ACHN (cell line): Measurements from ENCODE around the gene LGR6.
"Not testable (repeated sequence)": the region's sequence is repeated elsewhere in the genome, so short reads cannot be mapped to it uniquely, and the experiment has no call there.

Source experiments
- DNase-seq: peaks from one replicate; pipeline ENCODE4 v3.0.0-alpha.2; 2015
- in situ Hi-C: cut with HindIII; loops from 2 replicates; pipeline ENCODE4 v1.10.0; 2017; ENCODE audit warnings: low sequenced_read_pairs, low pct_ligation_motif_present, low pct_unique_long_range_greater_than_20kb

Gene LGR6

GRCh38 chr1:202191391-202191790, 2.2 kb upstream of the LGR6 start:
- DNase-seq, in situ Hi-C loops: not testable (repeated sequence)

DNA sequence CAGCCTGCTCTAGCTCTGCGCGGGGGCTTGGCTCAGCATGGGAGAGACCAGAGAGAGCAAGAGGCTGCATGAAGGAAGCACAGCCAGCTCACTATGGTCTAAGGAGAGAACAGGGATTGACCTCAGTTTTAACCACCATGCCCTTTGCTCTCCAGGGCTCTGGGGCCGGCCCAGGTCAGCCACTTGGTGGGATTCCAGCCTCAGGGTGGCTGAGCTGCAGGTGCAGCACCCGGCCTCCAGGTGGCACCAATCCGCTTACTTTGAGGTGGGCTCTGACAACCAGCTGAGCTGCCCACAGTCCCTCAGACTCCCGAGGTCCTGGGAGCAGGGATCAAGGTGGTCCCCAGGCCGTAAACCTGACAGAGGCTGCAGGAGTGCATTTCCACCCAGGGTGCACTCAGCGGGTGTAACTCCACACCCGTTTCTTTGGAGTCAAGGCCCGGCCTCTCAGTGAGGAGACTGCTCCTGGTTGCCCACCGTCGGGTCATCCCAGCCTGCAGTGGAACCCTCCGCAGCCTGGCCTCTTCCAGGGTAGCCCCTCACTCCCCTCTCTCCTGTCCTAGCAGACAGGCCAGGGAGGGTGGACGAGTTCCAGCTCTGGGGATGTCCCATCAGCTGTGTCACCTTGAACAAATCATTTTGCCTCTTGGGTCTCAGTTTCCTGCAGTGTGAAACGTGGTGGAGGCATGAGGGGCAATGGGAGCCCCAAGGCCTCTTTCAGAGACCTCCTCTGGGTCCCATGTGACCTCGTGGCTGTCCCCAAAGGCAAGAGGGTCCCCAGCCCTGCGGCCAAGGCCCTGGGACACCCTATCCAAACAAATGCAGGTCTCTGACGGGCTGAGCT, 607 bp upstream of the LGR6 start:
- in situ Hi-C loops = no loop called here
- peak; percentile 57 for DNase-seq

DNA sequence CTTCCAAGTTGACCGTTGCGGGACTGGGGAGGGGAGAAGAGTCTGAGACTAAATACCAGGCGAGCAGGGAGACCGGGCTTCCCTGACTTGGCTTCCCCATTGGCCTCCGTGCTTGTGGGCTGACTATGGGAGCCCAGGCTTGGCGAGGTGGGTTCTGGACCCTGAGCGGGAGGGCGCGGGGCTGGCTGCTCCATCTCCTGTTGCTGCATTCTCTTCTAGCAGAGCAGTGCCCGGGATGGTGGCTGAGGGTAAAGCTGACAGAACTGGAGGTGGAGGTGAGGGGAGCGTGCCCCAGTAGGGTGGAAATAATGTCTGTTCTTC, 689 bp downstream of the LGR6 start:
- in situ Hi-C loops = no loop called here
- no peak for DNase-seq

DNA sequence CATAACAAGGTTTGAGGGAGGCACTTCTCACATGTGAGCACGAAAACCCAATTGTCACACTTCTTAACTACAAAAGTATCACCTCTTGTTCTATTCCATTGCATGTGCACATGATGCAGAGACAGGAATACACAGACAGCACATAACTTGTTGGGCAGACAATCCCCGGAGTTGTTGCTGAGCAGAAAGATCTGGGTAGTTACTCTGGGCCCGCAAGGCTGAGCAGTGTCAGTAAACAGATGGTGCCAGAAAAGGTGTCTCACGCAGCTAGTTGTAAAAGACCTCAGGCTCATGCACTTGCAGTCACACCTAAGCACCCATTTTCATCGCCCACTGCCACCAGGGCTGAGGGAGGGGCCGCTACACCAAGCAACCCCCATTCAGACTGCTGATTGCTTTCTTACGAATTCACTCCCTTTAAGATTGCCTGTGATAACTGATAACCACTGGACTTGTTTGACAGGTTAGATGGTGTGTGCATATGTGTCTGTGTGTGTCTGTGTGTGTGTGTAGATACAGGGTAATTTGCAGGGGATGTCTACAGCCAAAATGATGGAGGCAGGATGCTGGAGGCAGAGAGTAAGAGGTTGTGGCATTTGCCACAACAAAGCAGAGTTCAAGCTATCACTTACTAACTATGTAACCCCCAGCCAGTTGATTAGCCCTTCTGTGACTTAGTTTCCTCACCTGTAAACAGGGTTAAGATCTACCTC, 4.2 kb downstream of the LGR6 start:
- DNase-seq = no peak
- in situ Hi-C loops = no loop called here

GRCh38 chr1:202198366-202198724, 4.7 kb downstream of the LGR6 start:
- DNase-seq = no peak
- in situ Hi-C loops = no loop called here

- in situ Hi-C loops = no loop called here
- no peak for DNase-seq
Observed at GRCh38 chr1:202199040-202199889, 5.7 kb downstream of the LGR6 start.

DNA sequence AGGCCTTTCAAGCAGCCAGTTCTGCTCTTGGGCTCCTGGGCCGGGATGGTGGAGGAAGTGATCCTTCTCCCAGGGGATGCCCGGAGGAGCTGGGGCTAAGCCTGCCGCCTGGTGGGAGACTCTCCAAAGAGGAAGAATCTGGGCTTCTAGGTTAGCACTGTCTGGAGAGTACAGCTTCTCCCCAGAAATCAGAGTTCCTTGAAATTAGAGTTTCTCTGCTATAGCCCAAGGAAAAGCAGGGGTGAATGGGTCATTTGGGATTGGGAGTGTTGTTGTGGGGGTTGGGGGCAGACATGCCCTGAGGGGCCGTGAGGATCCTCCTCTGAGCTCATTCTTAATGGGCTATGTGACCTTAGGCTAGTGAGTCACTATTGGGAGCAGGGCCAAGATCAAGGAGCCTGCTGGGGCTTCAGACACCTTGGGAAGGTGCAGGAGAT, 6.5 kb downstream of the LGR6 start:
- peak; percentile 33 for DNase-seq
- in situ Hi-C loops = loop anchor here (25.0 kb wide), 1 partner anchor 112 kb away; no protein-coding TSS in a partner anchor

DNA sequence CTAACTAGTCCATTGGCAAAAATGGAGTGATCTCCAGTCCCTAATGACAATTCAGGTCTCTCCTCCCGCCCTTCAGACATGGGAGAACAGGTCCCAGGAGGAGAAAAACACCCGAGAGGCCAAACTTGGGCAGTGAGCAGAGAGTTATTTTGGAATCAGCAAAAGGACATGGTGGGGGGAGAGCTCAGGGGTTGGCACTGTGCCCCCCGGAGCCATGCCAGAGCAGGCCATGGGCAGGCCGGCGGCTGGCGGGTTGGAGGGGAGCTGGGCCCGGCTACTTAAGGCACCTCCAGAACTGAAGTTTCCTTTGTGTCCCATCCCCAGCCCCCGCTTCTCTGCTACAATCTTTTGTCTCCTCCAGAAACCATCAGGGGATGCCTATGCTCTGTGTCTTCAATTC, 7.1 kb downstream of the LGR6 start:
- in situ Hi-C loops = loop anchor here (25.0 kb wide), 1 partner anchor 112 kb away; no protein-coding TSS in a partner anchor
- no peak for DNase-seq

GRCh38 chr1:202201266-202201665, 7.7 kb downstream of the LGR6 start:
- in situ Hi-C loops = loop anchor here (25.0 kb wide), 1 partner anchor 111 kb away; no protein-coding TSS in a partner anchor

GRCh38 chr1:202201971-202202370, 8.4 kb downstream of the LGR6 start:
- no peak for DNase-seq
- in situ Hi-C loops = loop anchor here (25.0 kb wide), 1 partner anchor 110 kb away; no protein-coding TSS in a partner anchor

More at GRCh38 chr1:202201266-202201665, 7.7 kb downstream of the LGR6 start:
- DNase-seq = no peak

- no peak for DNase-seq
- in situ Hi-C loops = loop anchor here (25.0 kb wide), 1 partner anchor 110 kb away; no protein-coding TSS in a partner anchor
Observed at GRCh38 chr1:202202500-202203168, 9.0 kb downstream of the LGR6 start.

- no peak for DNase-seq
- in situ Hi-C loops = loop anchor here (25.0 kb wide), 1 partner anchor 109 kb away; no protein-coding TSS in a partner anchor
Observed at GRCh38 chr1:202203238-202204039, 9.8 kb downstream of the LGR6 start.

- in situ Hi-C loops = loop anchor here (25.0 kb wide), 1 partner anchor 108 kb away; no protein-coding TSS in a partner anchor
- DNase-seq = no peak
Observed at GRCh38 chr1:202204065-202204464, 10.5 kb downstream of the LGR6 start.

GRCh38 chr1:202205523-202206190, 12.1 kb downstream of the LGR6 start:
- in situ Hi-C loops = loop anchor here (25.0 kb wide), 1 partner anchor 107 kb away; no protein-coding TSS in a partner anchor
- no peak for DNase-seq

GRCh38 chr1:202207292-202207691, 13.7 kb downstream of the LGR6 start:
- DNase-seq = peak; percentile 48
- in situ Hi-C loops = loop anchor here (25.0 kb wide), 1 partner anchor 105 kb away; no protein-coding TSS in a partner anchor

- no peak for DNase-seq
- in situ Hi-C loops = loop anchor here (25.0 kb wide), 1 partner anchor 104 kb away; no protein-coding TSS in a partner anchor
Observed at GRCh38 chr1:202208351-202208857, 14.8 kb downstream of the LGR6 start.
